K562 (cell line): ENCODE measurements around the gene MYBPH.

Source experiments
- GTF2E2 ChIP-seq: fragments of 200-800 bp; sonication (Bioruptor generic); IDR thresholded peaks from 2 replicates; pipeline ENCODE4 v1.6.1; 2016; ENCODE audit warnings: missing genetic modification characterization, missing compliant biosample characterization
- HSF4 ChIP-seq: fragments of 250-450 bp; sonication (Bioruptor Pico); IDR thresholded peaks from 2 replicates; pipeline ENCODE4 v2.1.2; 2022; ENCODE audit warnings: mild to moderate bottlenecking, moderate library complexity, borderline replicate concordance
- IRF2 ChIP-seq: sonication (generic); formaldehyde crosslinking; IDR thresholded peaks from 2 replicates; pipeline ENCODE4 v1.8.1; 2022; ENCODE audit warnings: mild to moderate bottlenecking, missing genetic modification reagents
- MECOM ChIP-seq: fragments of 250-450 bp; sonication (Bioruptor Pico); IDR thresholded peaks from 2 replicates; pipeline ENCODE4 v1.8.0; 2022; ENCODE audit warnings: inconsistent platforms
- MYNN ChIP-seq, 2 experiments: sonication (generic); formaldehyde crosslinking in 1 of 2; IDR thresholded peaks; 2 replicates each; pipeline versions ENCODE4 v1.5.0 to v1.6.1; 2016 to 2020; ENCODE audit warnings: antibody characterized with exemption in 1 of 2, missing genetic modification reagents in 1 of 2
- POLR3A ChIP-seq: IDR thresholded peaks from 2 replicates; pipeline ENCODE4 v1.6.1; 2011; ENCODE audit warnings: borderline replicate concordance, mild to moderate bottlenecking, moderate library complexity; ENCODE audit not compliant: insufficient read length, insufficient read depth; ENCODE audit errors: extremely low read depth
- ZBTB7A ChIP-seq: IDR thresholded peaks from 2 replicates; pipeline ENCODE4 v1.6.1; 2011; ENCODE audit warnings: low read depth, mild to moderate bottlenecking, low read length, moderate library complexity, borderline replicate concordance; ENCODE audit not compliant: control insufficient read depth
- ZNF347 ChIP-seq: fragments of 450-650 bp; formaldehyde crosslinking; IDR thresholded peaks from 2 replicates; pipeline ENCODE4 v1.4.0; 2020; ENCODE audit warnings: low read depth, mild to moderate bottlenecking, moderate library complexity
- ZNF436 ChIP-seq: fragments of 250-450, 450-650 bp; sonication (Bioruptor Pico); formaldehyde crosslinking; IDR thresholded peaks from 2 replicates; pipeline ENCODE4 v1.7.0; 2020; ENCODE audit warnings: mild to moderate bottlenecking

DNA sequence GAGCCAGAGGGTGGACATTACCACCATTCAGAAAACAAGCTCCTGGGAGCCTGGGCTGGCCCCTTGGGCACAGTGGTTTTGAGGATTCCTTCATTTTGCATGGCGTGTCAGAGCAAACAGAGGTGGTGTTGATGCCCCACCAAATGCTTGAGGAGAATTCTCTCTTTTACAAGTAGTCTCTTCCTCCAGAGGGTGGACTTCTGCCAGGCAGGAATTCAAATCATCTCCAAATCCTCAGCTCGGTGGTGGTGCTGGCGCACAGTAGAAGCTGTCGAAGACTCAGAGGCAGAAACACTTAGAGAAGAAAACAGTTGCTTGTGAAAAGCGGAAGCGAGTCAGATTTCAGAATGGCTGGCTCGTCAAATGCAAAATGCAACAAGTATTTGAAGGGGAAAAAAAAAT lies 14.3 kb upstream of the MYBPH start:
- TF ChIP-seq ZNF436 (no peak), IRF2 (no peak), ZNF347 (CRISPR knock-in tag) (no peak), HSF4 (CRISPR knock-in tag) (no peak), POLR3A (no peak), ZBTB7A (no peak), MYNN (IDR thresholded peaks at IDR 0.05) (no peak), MYNN (CRISPR knock-in tag; IDR thresholded peaks at IDR 0.05) (no peak), MECOM (CRISPR knock-in tag) (no peak), GTF2E2 (tag) (no peak)
